K562 (cell line): ENCODE measurements around the gene CALY. TPM values are rescaled to one million over a fixed set of nuclear protein-coding genes. Genes with fewer than 3 reads are reported as not detected.

ENCODE experiments used
- CBX1 ChIP-seq: sonication (generic); IDR thresholded peaks from 2 replicates; pipeline ENCODE4 v1.6.1; 2016; ENCODE audit warnings: antibody characterized with exemption, low read depth, mild to moderate bottlenecking
- CEBPB ChIP-seq: fragments of 450-650 bp; IDR thresholded peaks from 2 replicates; pipeline ENCODE4 v1.6.1; 2016; ENCODE audit warnings: missing genetic modification characterization, missing compliant biosample characterization
- CTCF ChIP-seq, 3 experiments: IDR thresholded peaks in 2 of 3; conservative IDR thresholded peaks in 1 of 3; 2 replicates each; pipeline ENCODE4 v1.5.1; 2011 to 2012; ENCODE audit warnings: low read length in 3 of 3, mild to moderate bottlenecking in 3 of 3, control low read depth in 2 of 3, improper control_type of control experiment in 1 of 3, inconsistent platforms in 1 of 3, low read depth in 1 of 3, mixed read lengths in 1 of 3, moderate library complexity in 1 of 3; ENCODE audit not compliant: insufficient read depth in 2 of 3
- CXXC5 ChIP-seq: fragments of 250-450 bp; sonication (Bioruptor Pico); IDR thresholded peaks from 2 replicates; pipeline ENCODE4 v1.8.0; 2022; ENCODE audit warnings: inconsistent platforms, mild to moderate bottlenecking, moderate library complexity
- FOXM1 ChIP-seq, 2 experiments: fragments of 450-650 bp in 1 of 2; sonication (generic) in 1 of 2; formaldehyde crosslinking in 1 of 2; IDR thresholded peaks; 2 replicates each; pipeline versions ENCODE4 v1.6.1 to v1.9.0; 2017 to 2022; ENCODE audit warnings: low read depth in 2 of 2, mild to moderate bottlenecking in 2 of 2, missing genetic modification reagents in 1 of 2, moderate library complexity in 1 of 2
- NBN ChIP-seq: fragments of 450-650 bp; IDR thresholded peaks from 2 replicates; pipeline ENCODE4 v1.6.1; 2016; ENCODE audit warnings: low read depth, mild to moderate bottlenecking
- NCOA2 ChIP-seq, 2 experiments: fragments of 450-650 bp; IDR thresholded peaks; 2 replicates each; pipeline ENCODE4 v1.6.1; 2018; ENCODE audit warnings: mild to moderate bottlenecking in 2 of 2, moderate library complexity in 1 of 2; ENCODE audit not compliant: partially characterized antibody in 2 of 2
- NR2C2 ChIP-seq, 2 experiments: fragments of 200-800 bp in 1 of 2; sonication (Bioruptor generic) in 1 of 2; sonication (generic) in 1 of 2; formaldehyde crosslinking in 1 of 2; IDR thresholded peaks; 2 replicates each; pipeline versions ENCODE4 v1.6.1 to v1.8.0; 2016 to 2022; ENCODE audit warnings: mild to moderate bottlenecking in 1 of 2, missing compliant biosample characterization in 1 of 2, missing genetic modification characterization in 1 of 2, missing genetic modification reagents in 1 of 2
- POLR2A ChIP-seq: fragments of 450-650 bp; conservative IDR thresholded peaks from 2 replicates; pipeline ENCODE4 v1.6.1; 2016
- POLR2AphosphoS5 ChIP-seq: IDR thresholded peaks from 2 replicates; pipeline ENCODE4 v1.6.1; 2011; ENCODE audit warnings: mild to moderate bottlenecking, low read depth, low read length, moderate library complexity; ENCODE audit not compliant: control insufficient read depth, insufficient read depth
- SMARCE1 ChIP-seq: fragments of 450-650 bp; IDR thresholded peaks from 2 replicates; pipeline ENCODE4 v1.7.1; 2016; ENCODE audit warnings: mild to moderate bottlenecking
- STAT6 ChIP-seq: sonication (generic); formaldehyde crosslinking; IDR thresholded peaks from 2 replicates; pipeline ENCODE4 v1.8.1; 2023; ENCODE audit warnings: mild to moderate bottlenecking, missing genetic modification reagents
- TCF3 ChIP-seq: sonication (generic); formaldehyde crosslinking; IDR thresholded peaks from 2 replicates; pipeline ENCODE4 v1.4.0; 2020; ENCODE audit warnings: mild to moderate bottlenecking, missing genetic modification reagents
- ZBTB33 ChIP-seq: sonication (generic); formaldehyde crosslinking; IDR thresholded peaks from 2 replicates; pipeline ENCODE4 v1.8.1; 2023; ENCODE audit warnings: mild to moderate bottlenecking, missing genetic modification reagents
- ZBTB9 ChIP-seq: fragments of 450-650 bp; formaldehyde crosslinking; IDR thresholded peaks from 2 replicates; pipeline ENCODE4 v1.4.0; 2020; ENCODE audit warnings: mild to moderate bottlenecking, moderate library complexity
- ZFX ChIP-seq: sonication (generic); formaldehyde crosslinking; IDR thresholded peaks from 2 replicates; pipeline ENCODE4 v1.8.0; 2022; ENCODE audit warnings: mild to moderate bottlenecking, missing genetic modification reagents, moderate library complexity
- ZNF586 ChIP-seq: fragments of 450-650 bp; formaldehyde crosslinking; conservative IDR thresholded peaks from 2 replicates; pipeline ENCODE4 v1.4.0; 2020; ENCODE audit warnings: mild to moderate bottlenecking, moderate library complexity
- ZNF589 ChIP-seq: fragments of 200-800 bp; sonication (Bioruptor generic); IDR thresholded peaks from 2 replicates; pipeline ENCODE4 v1.6.1; 2016; ENCODE audit warnings: low read depth, missing genetic modification characterization, missing compliant biosample characterization
- polyA plus RNA-seq, 8 experiments: library from polyadenylated mRNA; depleted of rRNA in 4 of 8; stranded (reverse) in 5 of 8; unstranded in 3 of 8; fragments of >200 nt; fragmentation: Nextera tagmentation in 2 of 8; fragmentation: Illumina TruSeq in 1 of 8; extraction: Ambion mirVana in 2 of 8; extraction: Trizol in 1 of 8; gene quantifications; 2 replicates each; pipeline versions ENCODE4 v1.2.1 to v1.2.3, GENCODE V29; 2011 to 2014; ENCODE audit warnings: inconsistent platforms in 1 of 8, missing spikeins in 1 of 8
- total RNA-seq, 7 experiments: library from RNA; depleted of rRNA in 6 of 7; stranded (reverse); fragments of >200 nt in 6 of 7; fragmentation: Illumina TruSeq in 2 of 7; extraction: Trizol in 2 of 7; gene quantifications; 2 replicates each; pipeline versions ENCODE4 v1.2.1 to v1.2.3, GENCODE V29; 2011 to 2021; ENCODE audit warnings: low replicate concordance in 1 of 7

Gene CALY
- total and polyA plus RNA-seq, 9 of the 15 experiments (the other 6 are each of a cell fraction or from before 2014, with no cell fraction given), result not detected

- TF ChIP-seq ZBTB9, result peak; percentile 80
- peak; percentile 92 for TF ChIP-seq CEBPB (tag)
- 0 out of 2 replicates have a peak, but pooled peaks have one; percentile 32 for TF ChIP-seq NBN
- TF ChIP-seq NCOA2 (IDR thresholded peaks at IDR 0.05; ENCODE audit: partially characterized antibody in 2 of 2), result no peak
- TF ChIP-seq ZBTB33, result peak; percentile 28; the same call in 1 of the 2 replicates
- TF ChIP-seq ZFX (CRISPR knock-in tag), result peak; percentile 34; the same call in 1 of the 2 replicates
- TF ChIP-seq NR2C2 (CRISPR knock-in tag; IDR thresholded peaks at IDR 0.05), result no peak
- TF ChIP-seq NR2C2 (tag; IDR thresholded peaks at IDR 0.05), result peak; percentile 31; the same call in 1 of the 2 replicates
- no peak for TF ChIP-seq ZNF586 (CRISPR knock-in tag)
- TF ChIP-seq STAT6 (CRISPR knock-in tag), result no peak
- TF ChIP-seq FOXM1 (IDR thresholded peaks at IDR 0.05; ENCODE audit: low read depth), result no peak
- peak; percentile 34; the same call in 1 of the 2 replicates for TF ChIP-seq FOXM1 (CRISPR knock-in tag; IDR thresholded peaks at IDR 0.05; ENCODE audit: low read depth)
- peak; percentile 40; the same call in 1 of the 2 replicates for TF ChIP-seq CXXC5 (CRISPR knock-in tag)
- TF ChIP-seq TCF3 (CRISPR knock-in tag), result peak; percentile 67
- TF ChIP-seq POLR2A, result peak; percentile 49; the same call in 1 of the 2 replicates
- peak; percentile 48; the same call in 1 of the 2 replicates for TF ChIP-seq POLR2AphosphoS5
- TF ChIP-seq CTCF (IDR thresholded peaks at IDR 0.05 in 2 of 3, conservative IDR thresholded peaks at IDR 0.05 in 1 of 3; ENCODE audit: insufficient read depth in 2 of 3, low read depth in 1 of 3, low read length in 3 of 3), result peak in 1 of 3 experiments; percentile 14; a peak in 1 of 6 replicates
- peak; percentile 65 for TF ChIP-seq SMARCE1
- peak; percentile 86 for TF ChIP-seq ZNF589
- 0 out of 2 replicates have a peak, but pooled peaks have one; percentile 36 for TF ChIP-seq CBX1
These were observed 58.0 kb downstream of the CALY start (continued) for GRCh38 chr10:133278577-133279265.
